CD8-positive, alpha-beta memory T cell (primary cell): ENCODE measurements around the gene SCN4A. TPM values are rescaled to one million over a fixed set of nuclear protein-coding genes. Genes with fewer than 3 reads are reported as not detected.
"Not testable (repeated sequence)": the region's sequence is repeated elsewhere in the genome, so short reads cannot be mapped to it uniquely, and the experiment has no call there.

Source experiments
- CTCF ChIA-PET: fragments of 350-600 bp; sonication (Branson Sonifier 250); formaldehyde crosslinking; loops from one replicate; lab custom pipeline; 2021; ENCODE audit warnings: antibody characterized with exemption; lab: Charles Lee
- POLR2A ChIA-PET: fragments of 350-600 bp; sonication (Branson Sonifier 250); formaldehyde crosslinking; loops from one replicate; lab custom pipeline; 2021; ENCODE audit warnings: antibody characterized with exemption; lab: Charles Lee
- DNase-seq, 5 donors: peaks; one replicate each; pipeline versions ENCODE4 v3.0.0 to v3.0.0-alpha.2; 2020 to 2022; ENCODE audit warnings: mixed read lengths in 1 of 5
- H3K27ac ChIP-seq: one replicate; pipeline ENCODE4 v1.7.0; 2013; ENCODE audit warnings: low read depth, mild to moderate bottlenecking, low read length, moderate library complexity
- H3K27me3 ChIP-seq: 2 replicates; pipeline ENCODE4 v1.7.0; 2013; ENCODE audit warnings: low read length, mild to moderate bottlenecking; ENCODE audit not compliant: insufficient read depth, poor library complexity, severe bottlenecking
- H3K36me3 ChIP-seq: 2 replicates; pipeline ENCODE4 v1.7.0; 2013; ENCODE audit warnings: mild to moderate bottlenecking, low read length, moderate library complexity; ENCODE audit not compliant: insufficient read depth
- H3K4me1 ChIP-seq: 2 replicates; pipeline ENCODE4 v1.7.0; 2013; ENCODE audit warnings: mild to moderate bottlenecking, low read length, moderate library complexity; ENCODE audit not compliant: insufficient read depth
- H3K4me3 ChIP-seq: 2 replicates; pipeline ENCODE4 v1.7.0; 2013; ENCODE audit warnings: mild to moderate bottlenecking, low read length
- H3K9me3 ChIP-seq: 2 replicates; pipeline ENCODE4 v1.7.0; 2013; ENCODE audit warnings: mild to moderate bottlenecking, low read length
- H3K27ac Mint-ChIP-seq, 8 donors: one replicate each; pipeline ENCODE4 v1.8.0; 2020 to 2021; ENCODE audit warnings: mixed read lengths in 8 of 8, mild to moderate bottlenecking in 6 of 8, inconsistent platforms in 3 of 8, moderate library complexity in 3 of 8
- H3K27me3 Mint-ChIP-seq, 2 donors: one replicate each; pipeline ENCODE4 v1.8.0; 2020 to 2021; ENCODE audit warnings: mixed read lengths in 2 of 2, mild to moderate bottlenecking in 1 of 2, moderate library complexity in 1 of 2
- H3K36me3 Mint-ChIP-seq, 3 donors: one replicate each; pipeline ENCODE4 v1.8.0; 2020 to 2021; ENCODE audit warnings: mixed read lengths in 3 of 3, inconsistent platforms in 1 of 3, mild to moderate bottlenecking in 1 of 3
- H3K4me1 Mint-ChIP-seq, 3 donors: one replicate each; pipeline ENCODE4 v1.8.0; 2020 to 2021; ENCODE audit warnings: mixed read lengths in 3 of 3, inconsistent platforms in 1 of 3, mild to moderate bottlenecking in 1 of 3
- H3K4me3 Mint-ChIP-seq, 7 donors: one replicate each; pipeline ENCODE4 v1.8.0; 2020 to 2021; ENCODE audit warnings: mixed read lengths in 7 of 7, mild to moderate bottlenecking in 6 of 7, moderate library complexity in 4 of 7, inconsistent platforms in 2 of 7
- H3K9me3 Mint-ChIP-seq, 5 donors: one replicate each; pipeline ENCODE4 v1.8.0; 2020 to 2022; ENCODE audit warnings: mixed read lengths in 5 of 5, mild to moderate bottlenecking in 3 of 5, moderate library complexity in 2 of 5, inconsistent platforms in 1 of 5
- polyA plus RNA-seq: library from polyadenylated mRNA; unstranded; fragments of 300-500 nt; fragmentation: Illumina TruSeq; gene quantifications from one replicate; pipeline ENCODE4 v1.2.3, GENCODE V29; 2021
- total RNA-seq, 2 experiments: library from RNA; stranded (reverse); gene quantifications; one replicate each; pipeline ENCODE4 v1.2.3, GENCODE V29; 2021

The SCN4A gene
- total and polyA plus RNA-seq, 3 experiments from 2014 or later = 0.04 TPM; not detected in 1

- H3K4me1 ChIP-seq, H3K9me3 ChIP-seq, H3K9me3 Mint-ChIP-seq, H3K27ac ChIP-seq, POLR2A ChIA-PET, H3K4me3 Mint-ChIP-seq, H3K36me3 Mint-ChIP-seq, H3K27ac Mint-ChIP-seq, H3K27me3 Mint-ChIP-seq, DNase-seq, H3K4me3 ChIP-seq, H3K36me3 ChIP-seq, H3K27me3 ChIP-seq: not testable (repeated sequence)
- H3K4me1 Mint-ChIP-seq = peaks cover 8 to 10% (median 10%) of the 10 kb centered on the region in 3 donors
- CTCF ChIA-PET = interaction anchor here (1.2 to 15.5 kb wide), 4 partner anchors 14 to 218 kb away, joined by 3 to 212 read pairs (median 7); partner anchors contain the start of gene ICAM2
Observed at GRCh38 chr17:63915753-63916152, 57.0 kb downstream of the SCN4A start.

- H3K27ac Mint-ChIP-seq = no peak overlapping the region
- H3K4me1 Mint-ChIP-seq = peaks cover 6 to 7% (median 6%) of the 10 kb centered on the region in 3 donors
- Histone ChIP-seq H3K36me3 (no peaks in the 10 kb centered on the region), H3K9me3 (no peaks in the 10 kb centered on the region), H3K27me3 (no peaks in the 10 kb centered on the region), H3K27ac (no peak overlapping the region), H3K4me1 (peaks cover 6% of the 10 kb centered on the region), H3K4me3 (no peak overlapping the region)
- H3K27me3 Mint-ChIP-seq = peaks cover 1 to 3% of the 10 kb centered on the region in 2 donors
- H3K36me3 Mint-ChIP-seq = no peaks in the 10 kb centered on the region
- POLR2A ChIA-PET = no interaction called here
- no peak for DNase-seq
- H3K9me3 Mint-ChIP-seq = no peaks in the 10 kb centered on the region
- H3K4me3 Mint-ChIP-seq = no peak overlapping the region
- CTCF ChIA-PET = interaction anchor here (2.8 to 15.5 kb wide), 2 partner anchors 113 to 219 kb away, joined by 11 to 212 read pairs; no protein-coding TSS in a partner anchor
Observed at GRCh38 chr17:63914471-63914870, 58.2 kb downstream of the SCN4A start.

GRCh38 chr17:63911657-63912100, 61.0 kb downstream of the SCN4A start:
- Histone ChIP-seq H3K27ac (no peak overlapping the region), H3K36me3 (no peaks in the 10 kb centered on the region), H3K4me3 (no peak overlapping the region), H3K27me3 (no peaks in the 10 kb centered on the region), H3K9me3 (no peaks in the 10 kb centered on the region), H3K4me1 (no peaks in the 10 kb centered on the region)
- Mint-ChIP-seq H3K27me3 (peaks cover 0 to 1% of the 10 kb centered on the region in 2 donors), H3K27ac (peak overlapping the region in 1 of 8 donors; percentile 17), H3K4me3 (no peak overlapping the region), H3K4me1 (peaks cover 0 to 2% (median 0%) of the 10 kb centered on the region in 3 donors), H3K9me3 (no peaks in the 10 kb centered on the region), H3K36me3 (no peaks in the 10 kb centered on the region)
- ChIA-PET CTCF (interaction anchor here (0.8 to 15.5 kb wide), 16 partner anchors 8 to 369 kb away, joined by 3 to 212 read pairs (median 6); partner anchors contain the start of gene GH1), POLR2A (interaction anchor here (0.6 kb wide), 2 partner anchors 118 to 187 kb away, joined by 3 to 10 read pairs; no protein-coding TSS in a partner anchor)
- DNase-seq = peak; percentile 51 to 75 (median 58)

GRCh38 chr17:63911041-63911635, 61.6 kb downstream of the SCN4A start, which contains the start of gene CSHL1:
TSS of gene CSHL1 (minus strand) at chr17:63911258. CDS start at chr17:63911196, 62 bp downstream.
- H3K4me1 ChIP-seq = no peaks in the 10 kb centered on the region
- Mint-ChIP-seq H3K27ac (peak within 1 kb of the TSS in 1 of 8 donors; percentile 17), H3K4me3 (no peak within 1 kb of the TSS), H3K4me1 (peaks cover 0 to 2% (median 0%) of the 10 kb centered on the region in 3 donors), H3K27me3 (peaks cover 0 to 1% of the 10 kb centered on the region in 2 donors), H3K9me3 (no peaks in the 10 kb centered on the region), H3K36me3 (no peaks in the 10 kb centered on the region)
- no peak for DNase-seq
- ChIA-PET POLR2A (no interaction called here), CTCF (interaction anchor here (0.7 to 15.5 kb wide), 14 partner anchors 8 to 369 kb away, joined by 3 to 212 read pairs (median 6); partner anchors contain the start of gene GH1)
- no peaks in the 10 kb centered on the region for H3K27me3 ChIP-seq
- H3K27ac ChIP-seq = no peak within 1 kb of the TSS
- no peaks in the 10 kb centered on the region for H3K36me3 ChIP-seq
- H3K4me3 ChIP-seq = no peak within 1 kb of the TSS
- no peaks in the 10 kb centered on the region for H3K9me3 ChIP-seq

GRCh38 chr17:63910096-63910495, 62.6 kb downstream of the SCN4A start:
- ChIA-PET POLR2A (no interaction called here), CTCF (interaction anchor here (1.6 to 15.5 kb wide), 7 partner anchors 8 to 224 kb away, joined by 6 to 212 read pairs (median 11); partner anchors contain the start of gene GH1)
- no peaks in the 10 kb centered on the region for H3K36me3 ChIP-seq
- no peak overlapping the region for H3K4me3 ChIP-seq
- no peak overlapping the region for H3K27ac ChIP-seq
- Mint-ChIP-seq H3K4me1 (peaks cover 0 to 2% (median 0%) of the 10 kb centered on the region in 3 donors), H3K36me3 (no peaks in the 10 kb centered on the region), H3K27me3 (peaks cover 0 to 1% of the 10 kb centered on the region in 2 donors), H3K4me3 (no peak overlapping the region), H3K9me3 (no peaks in the 10 kb centered on the region), H3K27ac (no peak overlapping the region)
- H3K4me1 ChIP-seq = no peaks in the 10 kb centered on the region
- DNase-seq = no peak
- H3K27me3 ChIP-seq = no peaks in the 10 kb centered on the region
- H3K9me3 ChIP-seq = no peaks in the 10 kb centered on the region

- H3K36me3 Mint-ChIP-seq, H3K27ac ChIP-seq, H3K4me3 ChIP-seq, DNase-seq, H3K4me1 ChIP-seq, H3K9me3 ChIP-seq, H3K27ac Mint-ChIP-seq, H3K36me3 ChIP-seq, H3K4me3 Mint-ChIP-seq, H3K9me3 Mint-ChIP-seq, POLR2A ChIA-PET, H3K27me3 Mint-ChIP-seq, H3K4me1 Mint-ChIP-seq, H3K27me3 ChIP-seq: not testable (repeated sequence)
- CTCF ChIA-PET = interaction anchor here (15.5 kb wide), 1 partner anchor 118 kb away, joined by 212 read pairs; no protein-coding TSS in a partner anchor
Observed at GRCh38 chr17:63909586-63909985, 63.1 kb downstream of the SCN4A start.

- H3K36me3 Mint-ChIP-seq, H3K27ac Mint-ChIP-seq, H3K4me3 Mint-ChIP-seq, DNase-seq, H3K4me1 Mint-ChIP-seq, H3K27ac ChIP-seq, H3K4me1 ChIP-seq, H3K27me3 Mint-ChIP-seq, H3K9me3 Mint-ChIP-seq, POLR2A ChIA-PET, H3K9me3 ChIP-seq, H3K36me3 ChIP-seq, H3K4me3 ChIP-seq, H3K27me3 ChIP-seq: not testable (repeated sequence)
- CTCF ChIA-PET = interaction anchor here (0.8 to 1.3 kb wide), 3 partner anchors 13 to 113 kb away, joined by 3 read pairs; partner anchors contain the start of gene ICAM2
Observed at GRCh38 chr17:63907161-63907778, 65.4 kb downstream of the SCN4A start.

- not testable (repeated sequence) for H3K9me3 Mint-ChIP-seq, H3K27ac ChIP-seq, H3K27ac Mint-ChIP-seq, DNase-seq, H3K27me3 ChIP-seq, H3K4me1 ChIP-seq, H3K4me1 Mint-ChIP-seq, H3K27me3 Mint-ChIP-seq, H3K4me3 Mint-ChIP-seq, H3K4me3 ChIP-seq, H3K36me3 Mint-ChIP-seq, H3K9me3 ChIP-seq, H3K36me3 ChIP-seq
- ChIA-PET POLR2A (interaction anchor here (0.7 kb wide), 1 partner anchor 126 kb away, joined by 6 read pairs; no protein-coding TSS in a partner anchor), CTCF (interaction anchor here (1.1 to 3.5 kb wide), 9 partner anchors 13 to 241 kb away, joined by 3 to 14 read pairs (median 6); partner anchors contain the start of genes ERN1 and GH1)
Observed at GRCh38 chr17:63904796-63905195, 67.9 kb downstream of the SCN4A start.
